Activated CD4-positive, alpha-beta T cell treated with anti-CD3 and anti-CD28 coated beads, Interleukin-2, amount 50 U/mL, for 16 hours (primary cell): ENCODE results near the gene ABCA5.
"Not testable (repeated sequence)": the region's sequence is repeated elsewhere in the genome, so short reads cannot be mapped to it uniquely, and the experiment has no call there.

Experiments
- DNase-seq: peaks from one replicate; pipeline ENCODE4 v3.0.0-alpha.2; 2020

Gene ABCA5

GRCh38 chr17:69326377-69327059 is 415 bp downstream of the ABCA5 start:
- no peak for DNase-seq

- no peak for DNase-seq
These were observed 1.2 kb downstream of the ABCA5 start for GRCh38 chr17:69325518-69326376.

- DNase-seq = no peak
These were observed 3.1 kb downstream of the ABCA5 start for GRCh38 chr17:69323806-69324205.

GRCh38 chr17:69320908-69321238 is 6.1 kb downstream of the ABCA5 start:
- DNase-seq = no peak

GRCh38 chr17:69320210-69320907 is 6.6 kb downstream of the ABCA5 start:
- no peak for DNase-seq

- DNase-seq = no peak
These were observed 9.3 kb downstream of the ABCA5 start for GRCh38 chr17:69317625-69318024.

- no peak for DNase-seq
These were observed 12.5 kb downstream of the ABCA5 start for GRCh38 chr17:69314246-69315065.

- no peak for DNase-seq
These were observed 21.8 kb downstream of the ABCA5 start for GRCh38 chr17:69305177-69305576.

- DNase-seq = no peak
These were observed 24.3 kb downstream of the ABCA5 start for GRCh38 chr17:69302682-69303081.

- no peak for DNase-seq
These were observed 26.7 kb downstream of the ABCA5 start for GRCh38 chr17:69300222-69300621.

- DNase-seq = not testable (repeated sequence)
These were observed 28.7 kb downstream of the ABCA5 start for GRCh38 chr17:69298120-69298722.

GRCh38 chr17:69287168-69287567 is 39.8 kb downstream of the ABCA5 start:
- DNase-seq = no peak

- DNase-seq = no peak
These were observed 40.7 kb downstream of the ABCA5 start for GRCh38 chr17:69286257-69286656.

- no peak for DNase-seq
These were observed 42.3 kb downstream of the ABCA5 start for GRCh38 chr17:69284646-69285045.

GRCh38 chr17:69282002-69282401 is 44.9 kb downstream of the ABCA5 start:
- DNase-seq = no peak

GRCh38 chr17:69276279-69276678 is 50.7 kb downstream of the ABCA5 start:
- not testable (repeated sequence) for DNase-seq

GRCh38 chr17:69275751-69276150 is 51.2 kb downstream of the ABCA5 start:
- DNase-seq = no peak

- DNase-seq = no peak
These were observed 55.9 kb downstream of the ABCA5 start for GRCh38 chr17:69271023-69271422.

GRCh38 chr17:69269131-69269998 is 57.6 kb downstream of the ABCA5 start:
- DNase-seq = no peak

- no peak for DNase-seq
These were observed 58.4 kb downstream of the ABCA5 start for GRCh38 chr17:69268543-69269014.

- DNase-seq = no peak
These were observed 59.7 kb downstream of the ABCA5 start for GRCh38 chr17:69267219-69267618.
